Testis (tissue), 2 donors: ENCODE measurements around the gene RPTN.

Source experiments
- CTCF ChIP-seq, 3 experiments: fragments of 450-650 bp in 2 of 3; fragments of 200-600 bp in 1 of 3; sonication (generic) in 1 of 3; IDR thresholded peaks; one replicate each; pipeline ENCODE4 v1.5.1; 2016 to 2019; ENCODE audit warnings: antibody characterized with exemption in 3 of 3, mild to moderate bottlenecking in 2 of 3, moderate library complexity in 1 of 3
- POLR2A ChIP-seq: fragments of 450-650 bp; IDR thresholded peaks from one replicate; pipeline ENCODE4 v1.6.1; 2017; ENCODE audit warnings: antibody characterized with exemption, mild to moderate bottlenecking, moderate library complexity

- TF ChIP-seq CTCF (IDR thresholded peaks at IDR 0.05) (no peak), POLR2A (no peak)
Measured at GRCh38 chr1:152148051-152148450, 11.0 kb downstream of the RPTN start.
